Measurements from ENCODE around the gene ZNF621.
A peak's percentile ranks its signal among the peaks of the same experiment; 100 is the strongest.

- TF ChIP-seq CTCF (IDR thresholded peaks at IDR 0.05; ENCODE audit: low read depth, low read length, poor library complexity, severe bottlenecking) (peak; percentile 97), EZH2phosphoT487 (IDR thresholded peaks at IDR 0.05; ENCODE audit: borderline replicate concordance, low read length) (no peak)
These were observed 55.8 kb downstream of the ZNF621 start for GRCh38 chr3:40580494-40581091.

All from DOHH2 (cell line).